ENCODE data around the gene OAT. TPM values are rescaled to one million over a fixed set of nuclear protein-coding genes. Genes with fewer than 3 reads are reported as not detected.
A peak's percentile ranks its signal among the peaks of the same experiment; 100 is the strongest.

The OAT gene
- total RNA-seq, 2 donors from 2014 or later: 29.5 to 34.3 TPM

DNA sequence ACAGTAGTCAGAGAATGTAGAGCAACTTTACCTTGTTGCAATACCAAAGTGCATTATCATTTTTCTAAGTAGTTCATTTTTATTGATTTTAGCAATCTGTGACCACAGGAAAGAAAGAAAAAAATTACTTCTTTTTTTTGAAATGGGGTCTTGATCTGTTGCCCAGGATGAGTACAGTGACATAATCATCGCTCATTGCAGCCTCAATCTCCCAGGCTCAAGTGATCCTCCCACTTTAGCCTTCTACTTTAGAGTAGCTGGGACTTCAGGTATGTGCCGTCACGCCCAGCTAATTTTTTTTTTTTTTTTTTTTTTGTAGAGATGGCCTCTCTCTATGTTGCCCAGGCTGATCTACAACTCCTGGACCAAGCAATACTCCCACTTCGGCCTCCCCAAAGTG, 11.4 kb upstream of the OAT start:
- no peak overlapping the region for H3K27ac Mint-ChIP-seq
- no peaks in the 10 kb centered on the region for H3K9me3 Mint-ChIP-seq
- ATAC-seq (replicated peaks in 1 of 2) (no peak), DNase-seq (no peak)
- no peaks in the 10 kb centered on the region for H3K4me1 Mint-ChIP-seq (ENCODE audit: low read depth)
- H3K27me3 Mint-ChIP-seq (ENCODE audit: low read depth): no peaks in the 10 kb centered on the region
- H3K4me3 Mint-ChIP-seq: no peak overlapping the region
- H3K36me3 Mint-ChIP-seq (ENCODE audit: insufficient read depth in 2 of 2): no peaks in the 10 kb centered on the region

GRCh38 chr10:124429576-124429975, 10.9 kb upstream of the OAT start:
- no peaks in the 10 kb centered on the region for H3K9me3 Mint-ChIP-seq
- no peak for ATAC-seq (replicated peaks in 1 of 2)
- DNase-seq: no peak
- H3K36me3 Mint-ChIP-seq (ENCODE audit: insufficient read depth in 2 of 2): no peaks in the 10 kb centered on the region
- H3K27ac Mint-ChIP-seq: no peak overlapping the region
- H3K4me1 Mint-ChIP-seq (ENCODE audit: low read depth): no peaks in the 10 kb centered on the region
- no peaks in the 10 kb centered on the region for H3K27me3 Mint-ChIP-seq (ENCODE audit: low read depth)
- H3K4me3 Mint-ChIP-seq: no peak overlapping the region

DNA sequence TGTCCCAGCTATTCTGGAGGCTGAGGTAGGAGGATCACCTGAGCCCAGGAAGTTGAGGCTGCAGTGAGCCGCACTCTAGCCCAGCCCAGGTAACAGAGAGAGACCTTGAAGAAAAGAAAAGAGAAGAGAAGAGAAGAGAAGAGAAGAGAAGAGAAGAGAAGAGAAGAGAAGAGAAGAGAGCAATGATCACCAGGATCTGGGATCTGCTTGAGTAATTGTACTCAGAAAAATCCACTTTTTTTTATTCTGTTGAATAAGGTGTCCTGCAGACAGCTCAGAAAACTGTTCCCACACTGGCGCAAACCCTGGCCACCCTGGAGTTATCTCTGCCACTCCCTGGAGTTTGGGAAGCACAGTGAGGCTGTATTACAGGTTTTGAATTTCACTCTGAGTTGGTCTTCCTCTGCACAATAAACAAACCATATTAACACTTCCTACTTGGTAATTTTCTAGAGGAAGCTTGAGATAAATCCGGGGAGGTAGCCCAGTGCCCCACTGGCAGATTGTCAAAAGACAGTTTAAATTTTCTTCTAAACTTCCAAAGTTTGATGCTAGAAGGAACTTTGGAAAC, 9.6 kb upstream of the OAT start:
- Mint-ChIP-seq H3K27me3 (ENCODE audit: low read depth) (no peaks in the 10 kb centered on the region), H3K9me3 (no peaks in the 10 kb centered on the region), H3K36me3 (ENCODE audit: insufficient read depth in 2 of 2) (no peaks in the 10 kb centered on the region), H3K27ac (no peak overlapping the region), H3K4me1 (ENCODE audit: low read depth) (no peaks in the 10 kb centered on the region), H3K4me3 (no peak overlapping the region)
- ATAC-seq (replicated peaks in 1 of 2) (no peak), DNase-seq (no peak)

- ATAC-seq (replicated peaks in 1 of 2): no peak
- no peak overlapping the region for H3K27ac Mint-ChIP-seq
- no peaks in the 10 kb centered on the region for H3K36me3 Mint-ChIP-seq (ENCODE audit: insufficient read depth in 2 of 2)
- no peaks in the 10 kb centered on the region for H3K4me1 Mint-ChIP-seq (ENCODE audit: low read depth)
- H3K9me3 Mint-ChIP-seq: no peaks in the 10 kb centered on the region
- DNase-seq: no peak
- peaks cover 8% of the 10 kb centered on the region for H3K27me3 Mint-ChIP-seq (ENCODE audit: low read depth)
- no peak overlapping the region for H3K4me3 Mint-ChIP-seq
Measured at GRCh38 chr10:124425227-124425962, 6.7 kb upstream of the OAT start.

GRCh38 chr10:124423813-124424212, 5.1 kb upstream of the OAT start:
- Mint-ChIP-seq H3K27me3 (ENCODE audit: low read depth) (peaks cover 8% of the 10 kb centered on the region), H3K4me1 (ENCODE audit: low read depth) (peaks cover 5% of the 10 kb centered on the region), H3K9me3 (no peaks in the 10 kb centered on the region), H3K4me3 (no peak overlapping the region), H3K27ac (no peak overlapping the region), H3K36me3 (ENCODE audit: insufficient read depth in 2 of 2) (no peaks in the 10 kb centered on the region)
- DNase-seq (no peak), ATAC-seq (replicated peaks in 1 of 2) (no peak)

DNA sequence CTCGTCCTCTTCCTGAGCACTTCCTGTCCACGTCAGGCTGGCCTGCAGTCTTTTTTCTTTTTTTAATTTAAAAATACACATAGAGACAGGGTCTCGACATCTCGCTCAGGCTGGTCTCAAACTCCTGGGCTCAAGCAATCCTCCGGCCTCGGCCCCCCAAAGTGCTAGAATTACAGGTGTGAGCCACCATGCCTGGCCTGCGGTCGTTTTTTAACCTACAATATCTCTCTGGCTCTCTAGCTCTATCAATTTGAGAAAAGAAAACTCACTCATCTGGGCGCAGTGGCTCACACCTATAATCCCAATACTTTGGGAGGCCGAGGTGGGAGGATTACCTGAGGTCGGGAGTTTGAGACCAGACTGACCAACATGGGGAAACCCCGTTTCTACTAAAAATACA, 4.0 kb upstream of the OAT start:
- no peaks in the 10 kb centered on the region for H3K36me3 Mint-ChIP-seq (ENCODE audit: insufficient read depth in 2 of 2)
- DNase-seq: no peak
- H3K4me3 Mint-ChIP-seq: no peak overlapping the region
- H3K27me3 Mint-ChIP-seq (ENCODE audit: low read depth): peaks cover 8% of the 10 kb centered on the region
- H3K4me1 Mint-ChIP-seq (ENCODE audit: low read depth): peaks cover 5% of the 10 kb centered on the region
- H3K9me3 Mint-ChIP-seq: no peaks in the 10 kb centered on the region
- no peak for ATAC-seq (replicated peaks in 1 of 2)
- no peak overlapping the region for H3K27ac Mint-ChIP-seq

DNA sequence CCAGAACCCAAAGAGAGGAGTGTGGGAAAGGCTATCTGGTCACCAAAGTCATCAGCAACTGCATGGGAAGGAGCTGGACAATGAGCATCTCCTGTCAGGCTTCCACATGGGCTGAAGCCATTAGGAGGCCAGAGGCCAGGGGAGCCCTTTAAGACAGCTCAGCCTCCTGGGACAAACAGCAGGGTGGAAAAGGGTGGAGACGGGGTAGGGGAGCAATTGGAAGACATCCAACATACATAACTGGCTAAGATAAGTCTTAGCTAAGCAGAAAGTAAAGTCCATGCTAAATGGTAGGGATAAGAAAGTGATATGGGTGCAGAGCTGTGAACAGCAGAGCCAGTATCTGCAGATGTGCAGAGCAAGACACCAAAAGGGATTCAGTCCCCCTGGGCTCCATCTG, 1.5 kb upstream of the OAT start:
- ATAC-seq (replicated peaks in 1 of 2) (no peak), DNase-seq (no peak)
- Mint-ChIP-seq H3K4me1 (ENCODE audit: low read depth) (peaks cover 20% of the 10 kb centered on the region), H3K36me3 (ENCODE audit: insufficient read depth in 2 of 2) (no peaks in the 10 kb centered on the region), H3K27me3 (ENCODE audit: low read depth) (peaks cover 8% of the 10 kb centered on the region), H3K4me3 (no peak overlapping the region), H3K9me3 (no peaks in the 10 kb centered on the region), H3K27ac (no peak overlapping the region)

DNA sequence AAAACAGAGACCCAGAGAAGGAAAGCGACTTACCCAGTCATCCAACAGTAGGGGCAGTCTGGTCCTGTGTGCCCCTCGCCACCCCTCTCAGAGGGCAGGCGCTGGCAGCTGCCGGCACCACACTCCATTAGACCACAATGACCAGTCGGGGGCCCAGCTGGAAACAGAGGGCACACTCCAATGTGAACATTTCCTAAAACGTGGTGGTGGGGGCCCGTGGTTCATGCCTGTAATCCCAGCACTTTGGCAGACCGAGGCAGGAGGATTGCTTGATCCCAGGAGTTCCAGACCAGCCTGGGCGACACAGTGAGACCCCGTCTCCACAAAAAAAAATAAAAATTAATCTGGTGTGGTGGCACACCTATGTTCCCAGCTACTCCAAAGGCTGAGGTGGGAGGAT, 912 bp upstream of the OAT start:
- Mint-ChIP-seq H3K4me3 (peak overlapping the region; percentile 87 to 89), H3K27ac (peak overlapping the region; percentile 60), H3K4me1 (ENCODE audit: low read depth) (peaks cover 22% of the 10 kb centered on the region), H3K27me3 (ENCODE audit: low read depth) (peaks cover 8% of the 10 kb centered on the region), H3K9me3 (no peaks in the 10 kb centered on the region), H3K36me3 (ENCODE audit: insufficient read depth in 2 of 2) (no peaks in the 10 kb centered on the region)
- ATAC-seq (replicated peaks in 1 of 2) (no peak), DNase-seq (no peak)

DNA sequence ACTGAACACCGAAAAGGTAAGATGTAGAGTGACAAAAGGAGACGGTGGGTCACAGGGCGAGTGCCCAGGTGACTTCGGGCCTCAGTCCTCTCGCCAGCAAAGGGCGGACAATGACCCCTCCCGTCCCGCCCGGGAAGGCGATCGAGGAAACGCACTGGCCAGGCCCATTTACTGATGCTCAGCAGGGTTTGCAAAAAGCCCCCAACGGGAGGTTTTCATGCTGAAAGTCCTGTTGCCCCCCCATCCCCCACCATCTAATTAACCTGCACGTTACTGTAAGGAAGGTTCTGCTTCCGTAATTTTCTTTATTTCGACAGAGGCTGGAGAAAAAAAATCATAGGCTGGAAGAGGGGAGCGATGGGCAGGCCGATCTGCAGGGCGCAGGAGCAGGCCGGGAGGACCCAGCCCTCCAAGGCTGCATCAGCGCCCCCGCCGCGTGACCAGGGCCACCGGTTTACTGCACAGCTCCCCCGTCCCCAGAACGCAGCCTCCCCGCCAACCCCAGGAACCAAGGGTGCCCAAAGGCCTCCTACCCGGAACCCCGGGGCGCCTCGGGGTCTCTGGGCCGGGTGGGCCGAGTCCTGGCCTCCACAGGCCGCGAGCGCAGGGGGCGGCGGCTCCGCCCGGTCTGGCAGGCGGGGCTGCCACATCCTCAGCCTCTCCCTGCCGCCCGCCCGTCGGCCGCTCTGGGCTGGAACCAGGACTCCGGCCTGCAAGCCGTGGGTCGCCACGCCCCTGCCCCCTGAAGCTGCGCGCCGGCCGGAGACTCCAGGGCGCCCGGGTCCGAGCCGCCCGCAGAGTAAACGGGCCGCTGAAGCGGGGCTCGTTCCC, 613 bp downstream of the OAT start:
- no peak overlapping the region for H3K27ac Mint-ChIP-seq
- H3K27me3 Mint-ChIP-seq (ENCODE audit: low read depth): peaks cover 8% of the 10 kb centered on the region
- H3K4me3 Mint-ChIP-seq: peak overlapping the region; percentile 85 to 87
- ATAC-seq (replicated peaks in 1 of 2) (peak; percentile 49 to 50), DNase-seq (peak; percentile 48 to 59)
- H3K36me3 Mint-ChIP-seq (ENCODE audit: insufficient read depth in 2 of 2): no peaks in the 10 kb centered on the region
- peaks cover 27% of the 10 kb centered on the region for H3K4me1 Mint-ChIP-seq (ENCODE audit: low read depth)
- no peaks in the 10 kb centered on the region for H3K9me3 Mint-ChIP-seq

DNA sequence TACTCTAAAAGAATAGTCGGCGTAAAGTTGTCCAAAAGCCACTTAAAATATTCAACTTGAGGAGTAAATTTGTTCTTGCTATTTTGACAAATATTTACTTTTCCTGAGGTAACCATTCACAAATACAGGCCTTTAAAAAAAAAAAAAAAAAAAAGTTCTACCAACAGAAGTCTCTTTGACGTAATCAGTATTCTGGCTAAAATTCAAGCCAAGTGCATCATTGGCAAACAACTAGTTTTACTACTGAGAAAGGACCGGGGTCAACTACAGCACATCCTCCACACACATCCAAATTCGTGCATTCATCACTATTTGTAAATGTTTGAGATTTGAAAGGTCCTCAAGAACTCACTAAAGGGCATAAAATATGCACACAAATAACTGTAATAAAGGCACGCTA, 2.0 kb downstream of the OAT start:
- ATAC-seq (replicated peaks in 1 of 2) (no peak), DNase-seq (no peak)
- Mint-ChIP-seq H3K27ac (peak overlapping the region; percentile 38), H3K27me3 (ENCODE audit: low read depth) (peaks cover 2% of the 10 kb centered on the region), H3K36me3 (ENCODE audit: insufficient read depth in 2 of 2) (no peaks in the 10 kb centered on the region), H3K4me1 (ENCODE audit: low read depth) (peaks cover 27% of the 10 kb centered on the region), H3K4me3 (peak overlapping the region; percentile 29 to 59), H3K9me3 (no peaks in the 10 kb centered on the region)

DNA sequence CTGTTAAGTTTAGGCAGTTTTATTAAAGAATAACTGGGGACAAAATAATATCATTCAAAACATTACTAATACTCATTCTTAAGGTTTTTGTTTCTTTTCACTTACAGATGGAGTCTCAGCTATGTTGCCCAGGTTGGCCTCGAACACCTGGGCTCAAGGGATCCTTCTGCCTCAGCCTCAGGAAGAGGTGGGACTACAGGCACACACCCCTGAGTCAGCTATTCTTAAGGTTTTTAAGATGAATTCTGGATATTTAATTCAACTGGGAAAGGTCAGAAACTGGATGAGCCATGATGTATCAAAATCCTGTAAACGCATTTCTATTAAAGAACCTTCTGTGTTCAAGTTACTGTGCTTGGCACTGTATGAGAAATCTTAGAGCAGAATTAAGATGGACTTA, 3.5 kb downstream of the OAT start:
- DNase-seq (no peak), ATAC-seq (replicated peaks in 1 of 2) (no peak)
- H3K4me3 Mint-ChIP-seq: no peak overlapping the region
- no peaks in the 10 kb centered on the region for H3K36me3 Mint-ChIP-seq (ENCODE audit: insufficient read depth in 2 of 2)
- peaks cover 27% of the 10 kb centered on the region for H3K4me1 Mint-ChIP-seq (ENCODE audit: low read depth)
- H3K27ac Mint-ChIP-seq: no peak overlapping the region
- H3K27me3 Mint-ChIP-seq (ENCODE audit: low read depth): no peaks in the 10 kb centered on the region
- H3K9me3 Mint-ChIP-seq: no peaks in the 10 kb centered on the region

DNA sequence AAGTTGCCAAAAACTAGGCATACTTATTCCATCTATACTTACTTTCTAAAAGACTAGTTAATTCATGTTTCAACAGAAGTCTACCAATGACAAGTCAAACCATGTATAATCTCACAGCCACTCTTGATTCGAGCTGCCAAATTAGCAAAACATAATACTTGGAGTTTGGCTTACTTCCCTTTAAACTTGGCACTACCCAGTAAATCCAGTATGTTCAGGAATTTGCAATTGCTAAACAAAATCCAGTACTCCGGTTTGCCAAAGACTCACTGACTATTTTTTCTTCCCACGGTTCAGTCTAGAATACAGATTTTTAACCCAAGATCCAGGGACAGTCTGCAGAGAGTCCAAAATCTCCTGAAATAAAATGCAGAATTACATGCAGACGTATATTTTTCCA, 4.6 kb downstream of the OAT start:
- H3K9me3 Mint-ChIP-seq: no peaks in the 10 kb centered on the region
- ATAC-seq (replicated peaks in 1 of 2): no peak
- DNase-seq: no peak
- H3K27ac Mint-ChIP-seq: no peak overlapping the region
- H3K4me3 Mint-ChIP-seq: no peak overlapping the region
- H3K27me3 Mint-ChIP-seq (ENCODE audit: low read depth): no peaks in the 10 kb centered on the region
- H3K4me1 Mint-ChIP-seq (ENCODE audit: low read depth): peaks cover 22% of the 10 kb centered on the region
- no peaks in the 10 kb centered on the region for H3K36me3 Mint-ChIP-seq (ENCODE audit: insufficient read depth in 2 of 2)

GRCh38 chr10:124409696-124410095, 9.0 kb downstream of the OAT start:
- Mint-ChIP-seq H3K9me3 (no peaks in the 10 kb centered on the region), H3K27me3 (ENCODE audit: low read depth) (no peaks in the 10 kb centered on the region), H3K36me3 (ENCODE audit: insufficient read depth in 2 of 2) (peaks cover 0 to 4% of the 10 kb centered on the region in 2 donors), H3K4me3 (no peak overlapping the region), H3K4me1 (ENCODE audit: low read depth) (peaks cover 5% of the 10 kb centered on the region), H3K27ac (no peak overlapping the region)
- ATAC-seq (replicated peaks in 1 of 2) (no peak), DNase-seq (no peak)
